ENCODE results near the gene MIPOL1. TPM values are rescaled to one million over a fixed set of nuclear protein-coding genes. Genes with fewer than 3 reads are reported as not detected.
"Not testable (repeated sequence)": the region's sequence is repeated elsewhere in the genome, so short reads cannot be mapped to it uniquely, and the experiment has no call there.

Gene MIPOL1, protein sequence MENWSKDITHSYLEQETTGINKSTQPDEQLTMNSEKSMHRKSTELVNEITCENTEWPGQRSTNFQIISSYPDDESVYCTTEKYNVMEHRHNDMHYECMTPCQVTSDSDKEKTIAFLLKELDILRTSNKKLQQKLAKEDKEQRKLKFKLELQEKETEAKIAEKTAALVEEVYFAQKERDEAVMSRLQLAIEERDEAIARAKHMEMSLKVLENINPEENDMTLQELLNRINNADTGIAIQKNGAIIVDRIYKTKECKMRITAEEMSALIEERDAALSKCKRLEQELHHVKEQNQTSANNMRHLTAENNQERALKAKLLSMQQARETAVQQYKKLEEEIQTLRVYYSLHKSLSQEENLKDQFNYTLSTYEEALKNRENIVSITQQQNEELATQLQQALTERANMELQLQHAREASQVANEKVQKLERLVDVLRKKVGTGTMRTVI
- polyA plus RNA-seq (2013, experiment 1 of 2; ENCODE audit: insufficient read length), result 3.3 TPM
- 5.4 TPM for polyA plus RNA-seq (2013, experiment 2 of 2; ENCODE audit: insufficient read length)

DNA sequence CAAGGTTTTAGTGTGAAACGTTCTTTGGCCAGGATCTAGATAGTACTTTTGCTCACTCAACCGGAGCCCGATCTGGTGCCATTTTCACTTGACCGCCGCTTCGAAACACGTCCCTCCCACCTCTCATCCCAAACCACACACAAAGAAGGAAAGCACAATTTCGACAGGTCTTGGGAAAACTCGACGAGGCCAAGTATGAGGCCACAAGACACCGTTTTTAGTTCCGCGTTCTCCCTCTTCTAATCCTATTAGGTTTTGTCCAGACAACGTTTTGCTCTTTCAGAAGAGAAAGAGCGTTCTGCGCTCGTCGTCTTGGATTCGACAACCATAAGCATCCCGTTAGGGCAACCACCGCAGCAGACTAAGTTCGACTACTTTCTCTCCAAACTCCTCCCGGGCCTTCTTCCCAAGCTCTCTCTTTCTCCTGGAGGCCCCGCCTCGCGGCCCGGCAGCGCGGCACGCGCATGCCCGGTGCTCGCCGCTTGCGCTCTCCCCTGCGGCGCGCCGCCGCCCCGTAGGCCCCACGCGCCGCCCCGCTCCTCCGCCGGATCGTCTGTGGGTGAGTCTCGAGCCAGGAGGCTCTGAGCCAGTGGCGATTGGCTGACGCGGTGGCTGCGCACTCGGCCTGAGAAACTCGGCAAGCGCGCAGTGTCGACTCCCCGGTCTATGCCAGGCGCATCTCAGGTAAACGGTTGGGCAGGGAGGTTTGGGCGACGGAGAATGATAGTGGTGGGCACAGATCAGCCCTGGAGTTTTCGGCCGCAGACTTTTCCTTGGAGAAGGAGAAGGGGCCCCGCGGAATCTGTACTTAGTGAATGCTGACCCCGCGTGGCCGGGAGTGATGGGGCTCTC lies at the start of gene MIPOL1:
MIPOL1 (plus strand) TSS at position 517 of the 852 bp plus-strand sequence. CDS start 49,952 bp downstream, outside the sequence.
- peak; percentile 87 for DNase-seq

DNA sequence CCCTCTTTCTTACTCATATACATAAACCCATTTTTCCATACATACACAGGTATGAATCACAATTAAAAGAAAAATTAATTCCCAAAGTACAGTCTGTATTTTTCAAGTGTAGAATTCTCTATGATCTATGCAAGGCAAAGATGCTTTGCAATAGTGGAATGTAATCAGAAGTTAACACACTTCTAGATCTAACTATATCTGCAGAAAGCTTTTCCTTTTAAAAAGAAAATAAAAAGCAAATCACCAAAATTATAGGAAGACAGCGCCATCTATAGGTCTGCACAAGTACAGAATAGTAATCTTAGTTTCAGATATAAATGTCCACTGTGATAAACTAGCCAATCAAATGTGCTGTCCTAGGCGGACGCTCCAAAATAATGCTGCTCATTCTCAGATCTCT lies 47.3 kb upstream of the MIPOL1 start:
- peak; percentile 54 for DNase-seq

DNA sequence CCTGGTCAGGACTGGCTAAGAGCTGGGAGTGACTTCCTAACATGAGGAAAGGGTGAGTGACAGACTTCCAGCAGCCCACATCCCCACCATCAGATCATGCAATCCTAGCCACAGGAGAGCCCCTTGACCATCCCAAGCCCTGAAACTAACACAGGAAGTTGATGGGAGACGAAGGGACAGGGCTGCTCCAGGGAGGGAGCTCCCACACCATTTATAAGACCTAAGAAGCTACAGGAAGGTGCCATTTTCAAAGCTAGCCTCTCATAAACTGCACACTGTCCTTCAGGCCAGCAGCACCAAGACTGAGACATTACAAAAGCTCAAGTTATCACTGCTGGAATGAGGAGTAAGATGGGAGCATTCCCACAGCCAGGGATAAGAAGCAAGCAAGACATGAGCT lies 44.7 kb upstream of the MIPOL1 start:
- DNase-seq, result no peak

DNA sequence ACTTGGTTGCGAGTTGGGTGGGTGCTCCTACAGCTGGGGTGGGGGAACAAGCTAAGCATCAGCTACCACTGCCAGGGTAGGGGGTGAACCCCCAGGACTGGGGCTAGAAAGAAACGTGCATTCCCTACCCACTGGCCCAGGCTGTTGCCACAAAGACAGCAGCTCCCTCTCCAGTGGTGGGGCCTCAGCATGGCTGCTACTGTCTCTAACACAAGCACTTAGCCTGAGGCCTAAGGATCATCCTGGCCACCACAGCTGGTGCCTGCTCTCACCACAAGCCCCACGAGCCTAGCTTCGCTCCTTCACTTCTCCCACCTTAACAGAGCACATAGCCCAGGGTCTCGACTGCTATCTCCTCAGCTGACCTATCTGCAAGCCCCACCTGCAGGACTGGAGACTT lies 44.3 kb upstream of the MIPOL1 start:
- no peak for DNase-seq

DNA sequence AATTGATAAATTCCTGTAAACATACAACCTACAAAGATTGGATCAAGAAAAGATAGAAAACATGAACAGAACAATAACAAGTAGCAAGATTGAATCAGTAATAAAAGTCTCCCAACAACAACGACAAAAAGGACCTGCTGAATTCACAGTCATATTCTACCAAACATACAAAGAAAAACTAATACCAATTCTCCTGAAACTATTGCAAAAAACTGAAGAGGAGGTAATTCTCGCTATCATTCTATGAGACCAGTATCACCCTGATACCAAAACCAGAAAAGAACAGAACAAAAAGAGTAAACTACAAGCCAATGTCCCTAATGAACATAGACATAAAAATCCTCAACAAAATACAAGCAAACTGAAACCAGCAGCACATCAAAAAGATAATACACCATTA lies 39.8 kb upstream of the MIPOL1 start:
- no peak for DNase-seq

DNA sequence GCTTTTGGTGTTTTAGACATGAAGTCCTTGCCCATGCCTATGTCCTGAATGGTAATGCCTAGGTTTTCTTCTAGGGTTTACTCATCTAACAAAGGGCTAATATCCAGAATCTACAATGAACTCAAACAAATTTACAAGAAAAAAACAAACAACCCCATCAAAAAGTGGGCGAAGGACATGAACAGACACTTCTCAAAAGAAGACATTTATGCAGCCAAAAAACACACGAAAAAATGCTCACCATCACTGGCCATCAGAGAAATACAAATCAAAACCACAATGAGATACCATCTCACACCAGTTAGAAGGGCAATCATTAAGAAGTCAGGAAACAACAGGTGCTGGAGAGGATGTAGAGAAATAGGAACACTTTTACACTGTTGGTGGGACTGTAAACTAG lies 35.4 kb upstream of the MIPOL1 start:
- DNase-seq, result not testable (repeated sequence)

DNA sequence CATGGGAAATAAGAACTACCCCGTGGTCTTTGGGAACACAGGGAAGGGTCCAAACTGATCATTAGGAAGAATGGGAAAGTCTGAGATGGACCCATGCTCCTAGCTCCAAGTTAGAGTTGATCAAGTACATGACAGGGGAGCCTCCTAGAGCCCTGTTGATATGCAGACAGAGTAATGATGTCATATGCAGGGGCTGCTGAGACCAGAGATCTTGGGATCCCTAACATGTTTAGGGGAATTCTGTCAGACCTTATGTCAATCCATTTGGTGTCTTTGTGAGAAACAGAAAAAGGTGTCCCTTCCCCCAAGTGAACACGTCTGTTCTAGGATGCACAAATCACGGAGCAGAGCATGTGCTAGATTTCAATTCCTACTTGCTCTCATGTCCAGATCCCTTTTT lies 31.9 kb upstream of the MIPOL1 start:
- no peak for DNase-seq

DNA sequence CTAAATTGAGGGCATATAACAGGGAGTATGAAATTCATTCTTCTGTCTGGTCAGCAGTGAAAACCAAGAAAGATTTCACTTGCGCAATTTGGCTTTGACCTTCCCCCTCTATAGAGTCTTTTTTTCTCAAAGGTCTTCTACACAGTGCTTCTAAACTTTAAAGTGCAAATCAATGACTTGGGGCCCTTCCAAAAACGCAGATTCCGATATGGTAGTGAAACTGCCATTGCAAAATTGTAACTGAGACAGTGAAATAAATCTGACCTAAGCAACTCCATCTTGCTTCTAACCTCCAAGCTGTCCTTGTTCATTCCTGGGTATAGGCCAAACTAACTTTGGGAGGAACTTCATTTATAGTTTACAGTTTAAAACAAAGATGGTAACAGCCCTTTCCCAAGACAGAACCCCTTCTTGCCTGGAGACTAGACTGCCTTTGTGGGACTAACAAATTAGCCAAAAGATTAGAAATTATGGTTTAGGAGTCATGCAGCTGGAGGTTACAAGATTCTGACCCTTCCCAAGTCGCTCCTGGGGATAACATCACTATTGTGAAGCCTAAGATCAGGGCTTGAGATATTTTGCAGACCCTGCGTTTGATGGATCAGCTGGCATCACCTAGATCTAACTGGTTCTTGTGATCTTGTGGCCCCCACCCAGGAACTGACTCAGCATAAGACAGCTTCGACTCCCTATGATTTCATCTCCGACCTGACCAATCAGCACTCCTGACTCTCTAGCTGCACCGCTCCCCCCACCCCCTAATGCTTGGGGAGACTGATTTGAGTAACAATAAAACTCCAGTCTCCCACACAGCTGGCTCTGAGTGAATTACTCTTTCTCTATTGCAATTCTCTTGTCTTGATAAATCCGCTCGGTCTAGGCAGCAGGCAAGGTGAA lies 30.3 kb upstream of the MIPOL1 start:
- no peak for DNase-seq

DNA sequence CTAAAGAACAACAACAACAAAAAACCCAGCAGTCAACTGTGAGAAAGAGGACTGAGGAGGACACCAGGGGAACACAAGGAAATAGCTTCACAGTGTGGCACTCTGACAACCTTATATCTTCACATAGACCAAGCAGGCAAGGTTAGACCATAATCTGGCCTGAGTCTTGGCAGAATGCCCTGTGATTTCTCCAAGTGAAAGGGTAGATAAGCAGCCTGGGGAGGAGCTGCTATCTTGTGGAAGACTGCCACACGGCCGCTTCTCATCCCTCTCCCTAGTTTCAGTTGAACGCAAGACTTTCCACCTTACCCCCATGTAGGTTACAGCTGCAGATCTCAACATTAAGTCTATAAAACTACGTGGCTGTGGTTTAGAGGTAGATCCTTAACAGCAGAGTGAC lies 29.0 kb upstream of the MIPOL1 start:
- no peak for DNase-seq

DNA sequence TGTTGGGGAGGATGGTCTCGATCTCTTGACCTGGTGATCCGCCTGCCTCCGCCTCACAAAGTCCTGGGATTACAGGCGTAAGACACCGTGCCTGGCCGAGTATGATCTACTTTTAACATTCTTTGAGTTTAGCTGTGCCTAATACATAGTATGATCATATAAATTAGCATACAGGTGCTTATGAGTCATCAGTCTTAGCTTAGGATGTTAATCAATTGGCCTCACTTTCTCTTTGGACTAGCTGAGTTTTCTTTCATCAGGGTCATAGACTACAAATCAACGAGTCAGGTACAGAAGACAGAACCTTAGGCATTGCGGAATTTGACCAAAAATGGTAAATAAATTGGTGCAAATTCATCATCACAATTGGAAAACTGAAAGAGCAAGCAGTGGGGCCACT lies 27.5 kb upstream of the MIPOL1 start:
- DNase-seq, result no peak

DNA sequence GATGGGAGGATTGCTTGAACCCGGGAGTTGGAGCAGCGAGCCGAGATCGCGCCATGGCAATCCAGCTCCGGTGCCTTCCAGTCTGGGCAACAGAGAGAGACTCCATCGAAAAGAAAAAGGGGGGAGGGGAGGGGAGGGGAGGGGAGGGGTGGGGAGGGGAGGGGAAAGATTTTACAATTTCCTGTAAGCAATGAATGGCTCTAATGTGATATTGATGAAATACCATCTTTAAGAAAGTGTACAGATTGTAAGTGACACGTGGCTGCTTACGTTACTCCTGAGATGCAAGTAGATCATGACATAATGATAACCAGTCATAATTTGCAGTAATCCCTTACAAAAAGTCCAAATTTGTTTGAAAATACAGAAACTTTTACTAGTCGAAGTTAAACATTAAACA lies 26.7 kb upstream of the MIPOL1 start:
- no peak for DNase-seq

DNA sequence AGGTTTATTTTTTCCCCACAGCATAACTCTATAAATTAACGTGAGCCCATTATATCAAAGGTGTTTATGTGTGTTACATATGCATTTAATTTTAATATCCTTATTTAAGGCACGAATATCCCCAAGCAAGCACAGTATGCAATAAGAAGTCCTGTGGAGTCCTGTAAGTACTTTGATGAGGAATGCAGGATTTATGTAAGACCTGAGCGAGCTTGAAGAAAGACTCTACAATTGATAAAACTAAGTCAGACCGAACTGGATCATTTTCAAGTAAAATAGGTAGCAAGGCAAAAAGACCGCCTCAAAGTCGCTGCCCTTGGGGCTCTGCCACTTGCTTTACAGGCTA lies 26.1 kb upstream of the MIPOL1 start:
- DNase-seq, result no peak

DNA sequence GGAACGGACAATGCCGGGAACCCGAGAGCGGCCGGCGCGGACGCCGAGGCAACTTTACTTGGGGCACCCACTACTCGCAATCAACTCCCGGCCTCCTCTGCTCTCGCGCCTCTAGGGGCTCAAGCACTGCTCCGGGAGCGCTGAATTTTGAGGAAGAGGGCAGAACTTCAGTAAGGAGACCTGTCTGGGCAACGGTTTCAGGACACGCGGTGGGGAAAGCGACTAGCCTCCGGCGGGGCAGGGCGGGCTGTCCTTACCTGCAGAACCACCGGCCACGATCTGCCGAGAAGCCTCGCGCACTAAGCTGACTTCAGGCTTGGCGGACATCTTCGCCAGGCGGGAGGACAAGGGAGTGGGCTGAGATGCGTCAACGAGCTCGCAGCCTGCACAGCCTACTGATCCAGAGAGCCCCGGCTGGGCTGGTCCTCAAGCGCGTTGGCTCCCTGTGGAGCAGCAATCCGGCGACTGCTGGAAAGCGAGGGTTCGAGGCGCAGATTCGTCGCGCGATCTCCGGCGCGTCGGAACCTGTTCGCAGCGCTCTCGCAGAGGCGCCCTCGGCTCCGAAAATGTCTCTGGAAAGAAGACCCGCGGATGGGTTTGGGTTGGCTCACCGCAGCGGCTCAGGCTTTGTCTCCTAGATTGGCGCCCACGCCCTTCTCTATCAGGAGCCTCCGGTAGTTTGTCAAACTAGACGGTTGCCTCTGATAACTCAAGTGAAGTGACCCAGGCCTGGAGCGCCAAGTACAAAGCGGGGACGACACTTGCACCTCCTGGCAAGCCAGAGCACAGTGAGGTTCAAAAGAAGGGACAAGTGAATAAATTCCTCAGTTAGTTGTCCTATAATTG lies 25.5 kb upstream of the MIPOL1 start, which contains the start of gene SLC25A21:
SLC25A21 (minus strand) TSS at position 583 of the 846 bp plus-strand sequence.
- DNase-seq, result peak; percentile 78

DNA sequence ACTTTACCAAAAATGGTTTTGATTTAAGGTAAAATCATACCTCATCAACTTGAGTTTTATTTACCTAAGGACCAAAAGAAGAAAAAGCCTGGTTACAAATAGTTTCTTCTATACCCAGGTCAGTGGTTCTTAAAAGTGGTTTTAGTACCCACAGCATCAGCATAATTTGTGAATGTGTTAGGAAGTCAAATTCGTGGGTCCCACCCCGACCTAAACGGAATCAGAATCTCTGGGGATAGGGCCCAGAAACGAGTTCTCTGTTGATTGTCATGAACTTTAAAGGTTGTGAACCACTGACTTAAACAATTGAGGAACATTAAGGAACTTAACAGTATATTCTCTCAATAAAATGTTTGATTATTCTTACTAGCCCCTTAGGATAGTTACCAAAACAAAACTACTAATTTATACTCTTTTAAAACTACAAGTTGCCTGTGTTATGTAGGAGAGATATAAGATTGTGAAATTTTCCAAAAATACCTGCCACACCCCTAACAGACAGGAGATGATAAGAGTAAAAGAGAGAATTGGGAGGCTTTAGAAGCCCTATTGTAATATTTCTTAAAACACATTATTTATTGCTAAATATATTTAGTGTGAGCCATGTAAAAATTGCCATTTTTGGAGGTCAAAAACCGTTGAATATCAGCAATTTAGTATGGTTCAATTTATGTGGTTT lies 24.7 kb upstream of the MIPOL1 start:
- no peak for DNase-seq

DNA sequence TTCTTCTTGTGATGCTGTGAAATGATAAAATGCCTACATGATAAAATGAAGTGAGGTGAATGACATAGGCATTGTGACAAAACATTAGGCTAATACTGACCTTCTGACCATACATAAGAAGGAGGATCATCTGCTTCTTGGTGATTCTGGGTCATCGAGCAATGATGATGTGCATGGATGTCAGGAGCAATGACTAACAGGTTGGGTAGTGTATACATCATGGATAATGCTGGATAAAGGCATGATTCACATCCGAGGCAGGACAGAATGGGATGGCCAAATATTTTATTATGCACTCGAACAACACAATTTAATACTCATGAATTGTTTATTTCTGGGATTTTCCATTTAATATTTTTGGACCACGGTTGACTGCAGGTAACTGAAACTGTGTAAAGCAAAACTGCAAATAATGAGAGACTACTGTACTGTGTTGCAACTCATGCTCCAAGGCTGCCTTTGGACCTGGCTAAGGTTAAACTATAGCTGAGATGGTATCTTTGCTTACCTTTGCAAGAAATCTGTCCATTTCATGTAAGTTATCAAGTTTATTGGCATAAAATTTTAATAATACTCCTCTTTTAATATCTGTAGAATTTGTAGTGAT lies 17.7 kb upstream of the MIPOL1 start:
- DNase-seq, result no peak

DNA sequence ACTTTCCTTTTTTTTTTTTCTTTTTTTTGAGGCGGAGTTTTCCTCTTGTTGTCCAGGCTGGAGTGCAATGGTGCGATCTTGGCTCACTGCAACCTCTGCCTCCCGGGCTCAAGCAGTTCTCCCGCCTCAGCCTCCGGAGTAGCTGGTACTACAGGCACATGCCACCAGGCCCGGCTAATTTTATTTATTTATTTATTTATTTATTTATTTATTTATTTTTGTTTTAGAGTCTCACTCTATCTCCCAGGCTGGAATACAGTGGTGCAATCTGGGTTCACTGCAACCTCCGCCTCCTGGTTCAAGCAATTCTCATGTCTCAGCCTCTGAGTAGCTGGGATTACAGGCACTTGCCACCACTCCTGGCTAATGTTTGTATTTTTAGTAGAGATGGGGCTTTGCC lies 16.9 kb upstream of the MIPOL1 start:
- DNase-seq, result not testable (repeated sequence)

DNA sequence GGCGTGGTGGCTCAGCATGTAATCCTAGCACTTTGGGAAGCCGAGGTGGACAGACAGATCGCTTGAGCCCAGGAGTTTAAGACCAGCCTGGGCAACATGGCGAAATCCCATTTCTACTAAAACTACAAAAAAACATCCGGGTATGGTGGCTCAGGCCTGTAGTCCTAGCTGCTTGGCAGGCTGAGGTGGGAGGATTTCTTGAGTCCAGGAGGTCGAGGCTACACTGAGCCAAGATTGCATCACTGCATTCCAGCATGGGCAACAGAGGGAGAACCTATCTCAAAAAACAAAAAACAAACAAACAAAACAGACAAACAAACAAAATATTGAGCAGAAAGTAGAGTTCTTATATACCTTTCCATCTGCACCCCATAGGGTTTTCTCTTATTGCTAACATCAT lies 16.3 kb upstream of the MIPOL1 start:
- DNase-seq, result no peak

DNA sequence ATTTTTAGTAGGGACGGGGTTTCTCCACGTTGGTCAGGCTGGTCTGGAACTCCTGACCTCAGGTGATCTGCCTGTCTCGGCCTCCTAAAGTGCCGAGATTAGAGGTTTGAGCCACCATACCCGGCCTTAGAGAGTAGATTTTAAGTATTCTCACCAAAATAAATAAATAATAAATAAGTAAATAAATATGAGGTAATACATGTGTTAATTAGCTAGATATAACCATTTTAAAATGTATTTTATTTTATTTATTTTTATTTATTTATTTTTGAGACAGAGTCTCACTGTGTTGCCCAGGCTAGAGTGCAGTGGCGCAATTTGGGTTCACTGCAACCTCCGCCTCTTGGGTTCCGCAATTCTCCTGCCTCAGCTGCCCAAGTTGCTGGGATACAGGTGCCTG lies 13.2 kb upstream of the MIPOL1 start:
- DNase-seq, result not testable (repeated sequence)

DNA sequence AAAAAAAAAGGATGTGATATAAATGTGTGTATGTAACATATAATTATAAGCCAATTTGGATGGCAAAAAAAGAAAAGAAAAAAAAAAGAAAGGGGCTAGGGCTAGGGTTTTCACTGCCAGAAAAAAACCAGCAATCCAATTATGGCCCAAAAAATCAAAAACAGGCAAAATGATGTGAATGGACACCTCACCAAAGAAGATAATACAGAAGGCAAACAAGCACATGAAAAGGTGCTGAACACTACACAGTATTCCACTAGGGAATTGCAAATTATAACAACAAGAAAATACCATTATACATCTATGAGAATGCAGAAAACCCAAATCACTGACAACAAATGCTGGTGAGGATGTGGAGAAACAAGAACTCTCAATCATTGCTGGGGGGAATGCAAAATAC lies 12.1 kb upstream of the MIPOL1 start:
- DNase-seq, result no peak

DNA sequence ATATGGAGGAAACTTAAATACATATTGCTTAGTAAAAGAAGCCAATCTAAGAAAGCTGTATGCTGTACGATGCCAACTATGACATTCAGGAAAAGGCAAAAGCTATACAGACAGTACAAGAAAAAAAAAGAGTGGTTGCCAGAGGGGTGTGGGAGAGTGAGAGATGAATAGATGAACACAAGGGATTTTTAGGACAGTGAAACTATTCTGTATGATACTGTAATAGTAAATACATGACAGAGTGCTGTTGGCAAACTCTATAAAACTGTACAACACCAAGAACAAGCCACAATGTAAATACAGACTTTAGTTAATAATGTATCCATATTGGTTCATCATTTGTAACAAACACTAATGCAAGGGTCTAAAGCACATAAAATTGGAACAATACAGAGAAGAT lies 10.9 kb upstream of the MIPOL1 start:
- no peak for DNase-seq
